DOHH2 (cell line): ENCODE results near the gene WNT3.

Experiments used
- H3F3A ChIP-seq: fragments of 200-600 bp; sonication (generic), shearing (Covaris generic); 2 replicates; pipeline ENCODE4 v1.6.0; 2016; ENCODE audit warnings: antibody characterized with exemption, mild to moderate bottlenecking; ENCODE audit not compliant: control insufficient read depth, insufficient read depth
- H3K27ac ChIP-seq: fragments of 200-600 bp; sonication (generic); 2 replicates; pipeline ENCODE4 v1.5.1; 2014; ENCODE audit warnings: low read depth, mild to moderate bottlenecking, low read length, moderate library complexity
- H3K27me3 ChIP-seq: fragments of 200-600 bp; sonication (generic); 2 replicates; pipeline ENCODE4 v1.6.1; 2014; ENCODE audit warnings: mild to moderate bottlenecking, low read length, mixed read lengths; ENCODE audit not compliant: control insufficient read depth
- H3K36me3 ChIP-seq: fragments of 200-600 bp; sonication (generic); 2 replicates; pipeline ENCODE4 v1.6.1; 2014; ENCODE audit warnings: mild to moderate bottlenecking, low read length, moderate library complexity, mixed read lengths; ENCODE audit not compliant: control insufficient read depth
- H3K4me1 ChIP-seq: fragments of 200-600 bp; sonication (generic); 2 replicates; pipeline ENCODE4 v1.6.1; 2014; ENCODE audit warnings: mild to moderate bottlenecking, low read length, mixed read lengths; ENCODE audit not compliant: control insufficient read depth
- H3K4me2 ChIP-seq: fragments of 200-600 bp; sonication (generic); 2 replicates; pipeline ENCODE4 v1.6.0; 2014; ENCODE audit warnings: mild to moderate bottlenecking, low read length, moderate library complexity
- H3K4me3 ChIP-seq: fragments of 200-600 bp; sonication (generic); 2 replicates; pipeline ENCODE4 v1.5.1; 2014; ENCODE audit warnings: mild to moderate bottlenecking, low read length, mixed read lengths
- H3K79me2 ChIP-seq: fragments of 200-600 bp; sonication (generic); 2 replicates; pipeline ENCODE4 v1.6.1; 2014; ENCODE audit warnings: mild to moderate bottlenecking, low read length, mixed read lengths; ENCODE audit not compliant: control insufficient read depth
- H3K9me2 ChIP-seq: fragments of 200-600 bp; sonication (generic); replicated peaks from 2 replicates; pipeline ENCODE4 v1.6.1; 2014; ENCODE audit warnings: mild to moderate bottlenecking, low read length, mixed read lengths; ENCODE audit not compliant: control insufficient read depth
- H3K9me3 ChIP-seq: fragments of 200-600 bp; sonication (generic); 2 replicates; pipeline ENCODE4 v1.6.1; 2014; ENCODE audit warnings: antibody characterized with exemption, low read length, mixed read lengths; ENCODE audit not compliant: control insufficient read depth, insufficient read depth
- H4K20me1 ChIP-seq: fragments of 200-600 bp; sonication (generic); 2 replicates; pipeline ENCODE4 v1.6.0; 2014; ENCODE audit warnings: low read depth, mild to moderate bottlenecking, antibody characterized with exemption, low read length, moderate library complexity; ENCODE audit not compliant: control insufficient read depth, insufficient read depth
- EZH2phosphoT487 ChIP-seq: fragments of 200-600 bp; sonication (generic); IDR thresholded peaks from 2 replicates; pipeline ENCODE4 v1.6.1; 2017; ENCODE audit warnings: borderline replicate concordance, mild to moderate bottlenecking, antibody characterized with exemption, low read length, moderate library complexity, mixed read lengths
- TF ChIP-seq, protein P1 (sequence below): fragments of 200-600 bp; sonication (generic); IDR thresholded peaks from one replicate; pipeline ENCODE4 v1.5.1; 2014; ENCODE audit warnings: antibody characterized with exemption, mild to moderate bottlenecking, low read depth, low read length; ENCODE audit not compliant: poor library complexity, severe bottlenecking

The WNT3 gene, protein sequence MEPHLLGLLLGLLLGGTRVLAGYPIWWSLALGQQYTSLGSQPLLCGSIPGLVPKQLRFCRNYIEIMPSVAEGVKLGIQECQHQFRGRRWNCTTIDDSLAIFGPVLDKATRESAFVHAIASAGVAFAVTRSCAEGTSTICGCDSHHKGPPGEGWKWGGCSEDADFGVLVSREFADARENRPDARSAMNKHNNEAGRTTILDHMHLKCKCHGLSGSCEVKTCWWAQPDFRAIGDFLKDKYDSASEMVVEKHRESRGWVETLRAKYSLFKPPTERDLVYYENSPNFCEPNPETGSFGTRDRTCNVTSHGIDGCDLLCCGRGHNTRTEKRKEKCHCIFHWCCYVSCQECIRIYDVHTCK

DNA sequence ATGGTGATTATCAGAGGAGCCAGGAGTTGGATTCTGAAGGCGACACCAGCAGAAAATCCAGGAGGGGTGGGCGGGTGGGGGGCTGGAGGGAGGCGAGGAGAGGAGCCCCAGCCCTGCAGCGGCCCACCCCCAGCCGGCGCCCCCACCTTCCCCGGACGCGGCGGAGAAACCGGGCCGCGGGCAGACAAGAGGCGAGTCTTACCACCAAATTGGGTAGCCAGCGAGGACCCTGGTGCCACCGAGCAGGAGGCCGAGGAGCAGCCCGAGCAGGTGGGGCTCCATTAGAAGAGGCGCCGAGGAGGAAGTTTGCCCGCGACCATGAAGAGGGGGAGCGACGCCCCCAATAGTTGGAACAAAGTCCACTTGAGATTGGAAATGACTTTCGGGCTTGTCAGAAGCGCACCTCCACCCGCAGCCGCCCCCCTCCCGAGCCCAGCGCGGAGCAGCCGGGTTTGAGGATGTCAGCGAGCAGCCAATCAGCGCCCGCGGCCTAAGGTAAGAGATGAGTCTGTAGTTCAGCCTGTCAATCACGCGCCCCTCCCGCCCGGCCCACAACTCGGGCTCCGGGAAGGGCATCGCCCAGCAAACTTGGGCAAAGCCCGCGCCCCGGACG, at the start of gene WNT3:
TSS of gene WNT3 (minus strand) at position 377 of the 613 bp plus-strand sequence. CDS start at position 282, 95 bp downstream.
- Histone ChIP-seq H3K9me2 (no peaks in the 10 kb centered on the region), H3K4me2 (peak within 1 kb of the TSS; percentile 28; the same call in 1 of the 2 replicates), H3K4me1 (no peaks in the 10 kb centered on the region), H3K27me3 (peaks cover 57% of the 10 kb centered on the region), H3K4me3 (no peak within 1 kb of the TSS), H4K20me1 (no peaks in the 10 kb centered on the region; the same call in 1 of the 2 replicates), H3K36me3 (no peaks in the 10 kb centered on the region), H3K27ac (no peak within 1 kb of the TSS), H3K9me3 (no peaks in the 10 kb centered on the region), H3K79me2 (no peaks in the 10 kb centered on the region), H3F3A (no peaks in the 10 kb centered on the region)
- TF ChIP-seq, protein P1, sequence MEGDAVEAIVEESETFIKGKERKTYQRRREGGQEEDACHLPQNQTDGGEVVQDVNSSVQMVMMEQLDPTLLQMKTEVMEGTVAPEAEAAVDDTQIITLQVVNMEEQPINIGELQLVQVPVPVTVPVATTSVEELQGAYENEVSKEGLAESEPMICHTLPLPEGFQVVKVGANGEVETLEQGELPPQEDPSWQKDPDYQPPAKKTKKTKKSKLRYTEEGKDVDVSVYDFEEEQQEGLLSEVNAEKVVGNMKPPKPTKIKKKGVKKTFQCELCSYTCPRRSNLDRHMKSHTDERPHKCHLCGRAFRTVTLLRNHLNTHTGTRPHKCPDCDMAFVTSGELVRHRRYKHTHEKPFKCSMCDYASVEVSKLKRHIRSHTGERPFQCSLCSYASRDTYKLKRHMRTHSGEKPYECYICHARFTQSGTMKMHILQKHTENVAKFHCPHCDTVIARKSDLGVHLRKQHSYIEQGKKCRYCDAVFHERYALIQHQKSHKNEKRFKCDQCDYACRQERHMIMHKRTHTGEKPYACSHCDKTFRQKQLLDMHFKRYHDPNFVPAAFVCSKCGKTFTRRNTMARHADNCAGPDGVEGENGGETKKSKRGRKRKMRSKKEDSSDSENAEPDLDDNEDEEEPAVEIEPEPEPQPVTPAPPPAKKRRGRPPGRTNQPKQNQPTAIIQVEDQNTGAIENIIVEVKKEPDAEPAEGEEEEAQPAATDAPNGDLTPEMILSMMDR = no peak
- peak; percentile 31 for TF ChIP-seq EZH2phosphoT487

DNA sequence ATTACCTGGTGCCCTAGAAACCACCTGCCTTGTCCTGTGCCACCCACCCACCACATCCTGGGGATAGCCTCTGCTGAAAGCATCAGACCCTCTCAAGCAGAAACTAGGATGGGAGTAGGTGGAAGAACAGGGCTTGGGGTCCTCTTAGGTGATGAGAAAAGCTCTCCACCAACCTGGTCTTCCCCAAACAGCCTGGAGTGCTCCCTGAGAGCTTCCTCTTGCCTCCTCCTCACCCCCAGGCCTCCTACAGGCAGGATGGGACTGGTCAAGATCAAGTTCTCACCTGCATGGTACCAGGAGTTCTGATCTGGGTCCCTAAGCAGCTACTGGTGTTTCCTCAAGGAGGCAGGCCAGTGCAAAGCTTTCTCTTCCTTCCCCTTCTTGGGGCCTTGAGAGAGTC, 48.3 kb upstream of the WNT3 start:
- Histone ChIP-seq H3F3A (no peaks in the 10 kb centered on the region), H3K36me3 (no peaks in the 10 kb centered on the region), H3K79me2 (no peaks in the 10 kb centered on the region), H3K4me2 (no peak overlapping the region), H3K4me3 (no peak overlapping the region), H3K27me3 (peaks cover 7% of the 10 kb centered on the region), H4K20me1 (no peaks in the 10 kb centered on the region), H3K9me2 (no peaks in the 10 kb centered on the region), H3K27ac (no peak overlapping the region), H3K4me1 (no peaks in the 10 kb centered on the region), H3K9me3 (no peaks in the 10 kb centered on the region)
- TF ChIP-seq, protein P1 = no peak
- no peak for TF ChIP-seq EZH2phosphoT487

DNA sequence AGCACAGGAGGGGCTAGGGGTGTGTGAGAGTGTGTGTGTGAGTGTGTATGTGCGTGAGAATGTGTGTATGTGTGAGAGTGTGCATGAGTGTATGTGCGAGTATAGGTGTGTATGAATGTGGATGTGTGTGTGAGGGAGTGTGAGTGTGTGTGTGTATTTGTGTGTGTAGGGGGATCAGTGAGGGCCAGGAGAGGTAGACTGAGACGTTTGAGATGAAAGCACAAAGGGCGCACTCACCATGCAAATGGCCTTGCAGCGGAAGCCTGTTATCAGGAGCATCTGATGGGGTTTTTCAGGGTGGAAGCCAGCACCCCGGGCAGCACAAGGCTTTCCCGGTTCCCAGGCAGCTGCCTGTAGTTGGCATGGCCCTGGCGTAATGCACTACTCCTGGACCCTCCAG, 47.8 kb upstream of the WNT3 start:
- no peak for TF ChIP-seq EZH2phosphoT487
- TF ChIP-seq, protein P1 = no peak
- Histone ChIP-seq H3K4me2 (no peak overlapping the region), H3K4me3 (no peak overlapping the region), H3K36me3 (no peaks in the 10 kb centered on the region), H3K9me3 (no peaks in the 10 kb centered on the region), H3K4me1 (no peaks in the 10 kb centered on the region), H3F3A (no peaks in the 10 kb centered on the region), H3K9me2 (no peaks in the 10 kb centered on the region), H3K27me3 (peaks cover 10% of the 10 kb centered on the region), H3K79me2 (no peaks in the 10 kb centered on the region), H3K27ac (no peak overlapping the region), H4K20me1 (no peaks in the 10 kb centered on the region)
